Gastroesophageal sphincter (tissue), 4 donors: ENCODE data around the gene CSNK1D. TPM values are rescaled to one million over a fixed set of nuclear protein-coding genes. Genes with fewer than 3 reads are reported as not detected.

ENCODE experiments used
- ATAC-seq: fragments of 150-250 bp; one replicate; pipeline ENCODE4 v1.9.1; 2016; ENCODE audit warnings: mild to moderate bottlenecking, moderate library complexity
- H3K27ac ChIP-seq, 4 donors: fragments of 200-600 bp; sonication (generic) in 3 of 4; 1 replicate in 3 of 4; 2 replicates in 1 of 4; pipeline ENCODE4 v1.5.1; 2016 to 2019
- H3K27me3 ChIP-seq: fragments of 200-600 bp; sonication (generic); one replicate; pipeline ENCODE4 v1.5.1; 2019
- H3K36me3 ChIP-seq, 2 donors: fragments of 200-600 bp; sonication (generic); one replicate each; pipeline ENCODE4 v1.5.1; 2019; ENCODE audit warnings: control low read depth in 1 of 2
- H3K4me1 ChIP-seq, 3 donors: fragments of 200-600 bp; sonication (generic); 1 replicate in 2 of 3; 2 replicates in 1 of 3; pipeline ENCODE4 v1.5.1; 2016 to 2019; ENCODE audit warnings: control low read depth in 2 of 3
- H3K4me3 ChIP-seq, 2 donors: fragments of 200-600 bp; sonication (generic); one replicate each; pipeline ENCODE4 v1.5.1; 2019; ENCODE audit warnings: mild to moderate bottlenecking in 1 of 2, moderate library complexity in 1 of 2
- H3K9me3 ChIP-seq, 3 donors: fragments of 200-600 bp; sonication (generic); one replicate each; pipeline ENCODE4 v1.5.1; 2017 to 2019; ENCODE audit warnings: control low read depth in 2 of 3
- CTCF ChIP-seq, 4 experiments: fragments of 200-600 bp in 2 of 4; fragments of 450-650 bp in 2 of 4; sonication (generic) in 1 of 4; IDR thresholded peaks; one replicate each; pipeline ENCODE4 v1.5.1; 2017 to 2019; ENCODE audit warnings: antibody characterized with exemption in 4 of 4, mild to moderate bottlenecking in 2 of 4, moderate library complexity in 2 of 4
- EP300 ChIP-seq: sonication (generic); formaldehyde crosslinking; IDR thresholded peaks from one replicate; pipeline ENCODE4 v1.6.1; 2017; ENCODE audit warnings: antibody characterized with exemption, mild to moderate bottlenecking
- POLR2A ChIP-seq, 2 donors: fragments of 450-650 bp; IDR thresholded peaks; one replicate each; pipeline ENCODE4 v1.6.1; 2017; ENCODE audit warnings: antibody characterized with exemption in 2 of 2, mild to moderate bottlenecking in 2 of 2, moderate library complexity in 1 of 2
- POLR2AphosphoS5 ChIP-seq: sonication (generic); formaldehyde crosslinking; IDR thresholded peaks from one replicate; pipeline ENCODE4 v1.6.1; 2017; ENCODE audit warnings: antibody characterized with exemption
- WGBS, 2 donors: methylation state at CpG; one replicate each; pipeline ENCODE4 v1.1.5; 2018; ENCODE audit warnings: low coverage in 1 of 2; 5-methylcytosine and 5-hydroxymethylcytosine counted together
- total RNA-seq, 4 donors: library from RNA; depleted of rRNA; stranded (reverse); fragments of >200 nt; gene quantifications; one replicate each; pipeline ENCODE4 v1.1.0, GENCODE V29; 2016

The CSNK1D gene
- total RNA-seq, 4 donors from 2014 or later = 23.4 to 92.1 (median 72.4) TPM

DNA sequence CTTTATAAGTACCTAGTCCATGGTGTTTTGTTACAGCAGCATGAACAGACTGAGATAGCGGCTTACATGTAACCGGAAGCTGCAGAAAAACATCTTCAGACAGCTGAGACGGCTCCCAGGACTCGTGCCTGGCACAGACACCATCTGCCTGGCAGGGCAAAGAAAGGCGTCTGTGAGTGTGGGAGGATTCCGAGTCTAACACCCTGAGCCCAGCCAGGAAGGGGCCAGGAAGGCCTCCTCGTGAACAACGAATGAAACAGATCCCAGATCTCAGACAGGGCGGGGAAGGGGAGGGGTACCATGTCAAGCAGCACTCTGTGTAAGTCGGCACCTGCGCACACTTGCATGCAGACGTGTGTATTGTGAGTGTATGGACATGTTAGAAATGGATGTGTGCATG is 4.4 kb upstream of the CSNK1D start:
- ATAC-seq = no peak
- no peaks in the 10 kb centered on the region for H3K9me3 ChIP-seq
- H3K4me3 ChIP-seq = no peak overlapping the region
- H3K27ac ChIP-seq = no peak overlapping the region
- peaks cover 0 to 25% (median 12%) of the 10 kb centered on the region in 3 donors for H3K4me1 ChIP-seq
- WGBS, 2 donors = 60 to 71% methylated on average over 1 to 6 of the region's 12 CpGs
- peaks cover 0 to 23% of the 10 kb centered on the region in 2 donors for H3K36me3 ChIP-seq
- no peaks in the 10 kb centered on the region for H3K27me3 ChIP-seq
- no peak for TF ChIP-seq POLR2AphosphoS5
- TF ChIP-seq CTCF (IDR thresholded peaks at IDR 0.05) = no peak

GRCh38 chr17:82276938-82277337 is 3.4 kb upstream of the CSNK1D start:
- no peak overlapping the region for H3K4me3 ChIP-seq
- H3K4me1 ChIP-seq = peaks cover 0 to 29% (median 16%) of the 10 kb centered on the region in 3 donors
- no peak overlapping the region for H3K27ac ChIP-seq
- H3K27me3 ChIP-seq = no peaks in the 10 kb centered on the region
- ATAC-seq = no peak
- peaks cover 0 to 25% of the 10 kb centered on the region in 2 donors for H3K36me3 ChIP-seq
- 80 to 87% methylated on average over 4 to 5 of the region's 5 CpGs for WGBS, 2 donors
- no peaks in the 10 kb centered on the region for H3K9me3 ChIP-seq
- TF ChIP-seq EP300 (no peak), POLR2AphosphoS5 (no peak), CTCF (IDR thresholded peaks at IDR 0.05) (no peak), POLR2A (IDR thresholded peaks at IDR 0.05) (no peak)

DNA sequence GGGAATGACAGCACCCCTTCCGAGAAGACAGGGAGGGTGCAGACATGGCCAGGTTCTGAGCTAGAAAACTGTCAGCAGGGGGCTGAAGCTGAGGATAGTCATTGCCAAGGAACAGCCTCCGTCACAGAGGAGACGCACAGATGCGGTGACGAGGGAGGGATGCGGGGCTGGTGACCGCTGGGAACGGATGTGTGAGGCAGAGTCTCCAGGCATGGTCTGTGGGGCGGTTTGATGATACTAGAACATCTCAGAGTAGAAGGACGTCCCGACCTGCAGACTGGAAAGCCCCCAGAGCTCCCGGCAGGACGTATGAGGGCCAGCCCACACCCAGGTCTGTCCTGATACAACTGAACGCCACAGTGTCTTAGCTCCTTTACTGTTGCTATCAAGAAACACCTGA is 1.8 kb upstream of the CSNK1D start:
- no peak overlapping the region for H3K27ac ChIP-seq
- no peaks in the 10 kb centered on the region for H3K27me3 ChIP-seq
- H3K4me3 ChIP-seq = no peak overlapping the region
- no peak for ATAC-seq
- H3K9me3 ChIP-seq = no peaks in the 10 kb centered on the region
- 82 to 100% methylated on average over 1 to 7 of the region's 14 CpGs for WGBS, 2 donors
- TF ChIP-seq EP300 = no peak
- TF ChIP-seq CTCF (IDR thresholded peaks at IDR 0.05) = no peak
- TF ChIP-seq POLR2AphosphoS5 = no peak
- TF ChIP-seq POLR2A (IDR thresholded peaks at IDR 0.05) = no peak
- H3K36me3 ChIP-seq = peaks cover 0 to 40% of the 10 kb centered on the region in 2 donors
- peaks cover 0 to 45% (median 31%) of the 10 kb centered on the region in 3 donors for H3K4me1 ChIP-seq

- H3K27me3 ChIP-seq = no peaks in the 10 kb centered on the region
- TF ChIP-seq EP300 = no peak
- no peak for TF ChIP-seq POLR2AphosphoS5
- no peak for TF ChIP-seq CTCF (IDR thresholded peaks at IDR 0.05)
- TF ChIP-seq POLR2A (IDR thresholded peaks at IDR 0.05) = no peak
- H3K4me1 ChIP-seq = peaks cover 0 to 54% (median 38%) of the 10 kb centered on the region in 3 donors
- no peak for ATAC-seq
- 60 to 64% methylated on average over 1 to 8 of the region's 27 CpGs for WGBS, 2 donors
- no peaks in the 10 kb centered on the region for H3K9me3 ChIP-seq
- peak overlapping the region in 3 of 4 donors; percentile 100 for H3K27ac ChIP-seq
- peak overlapping the region; percentile 93 to 100 for H3K4me3 ChIP-seq
- peaks cover 0 to 48% of the 10 kb centered on the region in 2 donors for H3K36me3 ChIP-seq
Measured at GRCh38 chr17:82274134-82275020, 877 bp upstream of the CSNK1D start.
